ENCODE data around the gene NSDHL. TPM values are rescaled to one million over a fixed set of nuclear protein-coding genes. Genes with fewer than 3 reads are reported as not detected.

The NSDHL gene
- polyA plus RNA-seq, 1 donor, result 24.1 TPM

GRCh38 chrX:152842772-152843338 is 12.0 kb downstream of the NSDHL start:
- DNase-seq, result no peak

- DNase-seq, result no peak
These were observed 13.0 kb downstream of the NSDHL start for GRCh38 chrX:152843852-152844251.

- DNase-seq, result no peak
These were observed 13.4 kb downstream of the NSDHL start for GRCh38 chrX:152844256-152844655.

GRCh38 chrX:152845618-152846240 is 14.9 kb downstream of the NSDHL start:
- DNase-seq, result no peak

GRCh38 chrX:152847281-152847680 is 16.4 kb downstream of the NSDHL start:
- no peak for DNase-seq

GRCh38 chrX:152850465-152850864 is 19.6 kb downstream of the NSDHL start:
- DNase-seq, result no peak

GRCh38 chrX:152853986-152854385 is 23.1 kb downstream of the NSDHL start:
- no peak for DNase-seq

- DNase-seq, result peak; percentile 18
These were observed 30.3 kb downstream of the NSDHL start for GRCh38 chrX:152861116-152861515.

GRCh38 chrX:152861826-152862225 is 31.0 kb downstream of the NSDHL start:
- no peak for DNase-seq

- DNase-seq, result no peak
These were observed 34.5 kb downstream of the NSDHL start for GRCh38 chrX:152865232-152865920.

- no peak for DNase-seq
These were observed 35.5 kb downstream of the NSDHL start for GRCh38 chrX:152866386-152866785.

GRCh38 chrX:152869972-152870371 is 39.1 kb downstream of the NSDHL start:
- no peak for DNase-seq

- no peak for DNase-seq
These were observed 40.4 kb downstream of the NSDHL start for GRCh38 chrX:152871260-152871659.

- DNase-seq, result no peak
These were observed 41.7 kb downstream of the NSDHL start for GRCh38 chrX:152872522-152872921.

- no peak for DNase-seq
These were observed 42.5 kb downstream of the NSDHL start for GRCh38 chrX:152873361-152873760.

- DNase-seq, result no peak
These were observed 46.3 kb downstream of the NSDHL start for GRCh38 chrX:152876931-152877840.

- peak; percentile 19 for DNase-seq
These were observed 48.3 kb downstream of the NSDHL start for GRCh38 chrX:152878976-152879755.

GRCh38 chrX:152881289-152881688 is 50.4 kb downstream of the NSDHL start:
- DNase-seq, result no peak

GRCh38 chrX:152884171-152884570 is 53.3 kb downstream of the NSDHL start:
- no peak for DNase-seq

GRCh38 chrX:152886716-152887115 is 55.9 kb downstream of the NSDHL start:
- DNase-seq, result no peak

- DNase-seq, result no peak
These were observed 61.6 kb downstream of the NSDHL start for GRCh38 chrX:152892499-152892898.
